GM19043 (cell line): ENCODE data around the gene PAFAH1B1.
A peak's percentile ranks its signal among the peaks of the same experiment; 100 is the strongest.

Experiments
- ATAC-seq: cut with Tn5 transposase; IDR thresholded peaks from one replicate; pipeline ENCODE4 v1.9.1; 2021; ENCODE audit warnings: low read depth; ENCODE audit not compliant: unreplicated experiment

Gene PAFAH1B1

GRCh38 chr17:2700491-2701141 lies 107.2 kb downstream of the PAFAH1B1 start:
- ATAC-seq = no peak

GRCh38 chr17:2701161-2701995 lies 107.9 kb downstream of the PAFAH1B1 start:
- ATAC-seq = no peak

DNA sequence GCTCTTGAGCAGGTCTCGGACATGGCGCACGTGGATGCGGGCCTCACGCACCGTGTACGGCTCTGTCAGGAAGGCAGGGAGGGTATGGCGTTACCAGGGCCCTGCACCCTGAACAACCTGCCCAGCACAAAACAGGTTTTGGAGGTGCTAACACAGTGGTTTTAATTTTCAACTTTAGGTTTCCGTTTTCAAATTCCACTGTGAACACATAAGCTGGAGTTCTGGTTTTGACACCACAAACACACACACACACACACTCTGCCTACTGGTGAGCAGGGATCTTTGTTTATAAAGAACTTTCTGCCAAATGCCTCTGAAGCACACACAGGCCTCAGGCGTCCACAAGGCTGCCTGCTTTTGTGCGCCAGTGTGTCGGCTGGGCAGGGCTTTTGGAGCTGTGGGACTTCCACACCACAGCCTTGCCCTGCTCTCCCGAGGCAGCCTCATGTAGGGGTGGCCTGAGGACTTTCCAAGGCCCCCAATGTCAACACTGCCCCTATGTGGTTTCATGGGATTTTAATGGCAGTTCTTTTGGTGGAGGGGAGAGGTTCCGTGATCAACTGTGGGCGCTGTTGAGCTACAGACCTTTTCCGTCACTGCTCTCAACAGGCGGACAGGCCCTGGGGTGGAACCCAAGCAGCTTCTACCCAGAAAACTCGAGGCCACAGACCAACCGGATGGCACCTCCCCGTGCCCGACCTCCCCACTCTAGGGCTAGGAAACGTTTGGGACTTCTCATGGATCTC lies 108.7 kb downstream of the PAFAH1B1 start:
- ATAC-seq = no peak

- ATAC-seq = no peak
Observed at GRCh38 chr17:2703181-2703580, 109.7 kb downstream of the PAFAH1B1 start.

GRCh38 chr17:2703606-2704005 lies 110.2 kb downstream of the PAFAH1B1 start:
- ATAC-seq = no peak

GRCh38 chr17:2704031-2704889 lies 110.8 kb downstream of the PAFAH1B1 start:
- ATAC-seq = no peak

GRCh38 chr17:2704890-2705248 lies 111.4 kb downstream of the PAFAH1B1 start:
- no peak for ATAC-seq

- no peak for ATAC-seq
Observed at GRCh38 chr17:2705263-2705662, 111.8 kb downstream of the PAFAH1B1 start.

- no peak for ATAC-seq
Observed at GRCh38 chr17:2705888-2706795, 112.7 kb downstream of the PAFAH1B1 start.

GRCh38 chr17:2706911-2707510 lies 113.6 kb downstream of the PAFAH1B1 start:
- ATAC-seq = no peak

DNA sequence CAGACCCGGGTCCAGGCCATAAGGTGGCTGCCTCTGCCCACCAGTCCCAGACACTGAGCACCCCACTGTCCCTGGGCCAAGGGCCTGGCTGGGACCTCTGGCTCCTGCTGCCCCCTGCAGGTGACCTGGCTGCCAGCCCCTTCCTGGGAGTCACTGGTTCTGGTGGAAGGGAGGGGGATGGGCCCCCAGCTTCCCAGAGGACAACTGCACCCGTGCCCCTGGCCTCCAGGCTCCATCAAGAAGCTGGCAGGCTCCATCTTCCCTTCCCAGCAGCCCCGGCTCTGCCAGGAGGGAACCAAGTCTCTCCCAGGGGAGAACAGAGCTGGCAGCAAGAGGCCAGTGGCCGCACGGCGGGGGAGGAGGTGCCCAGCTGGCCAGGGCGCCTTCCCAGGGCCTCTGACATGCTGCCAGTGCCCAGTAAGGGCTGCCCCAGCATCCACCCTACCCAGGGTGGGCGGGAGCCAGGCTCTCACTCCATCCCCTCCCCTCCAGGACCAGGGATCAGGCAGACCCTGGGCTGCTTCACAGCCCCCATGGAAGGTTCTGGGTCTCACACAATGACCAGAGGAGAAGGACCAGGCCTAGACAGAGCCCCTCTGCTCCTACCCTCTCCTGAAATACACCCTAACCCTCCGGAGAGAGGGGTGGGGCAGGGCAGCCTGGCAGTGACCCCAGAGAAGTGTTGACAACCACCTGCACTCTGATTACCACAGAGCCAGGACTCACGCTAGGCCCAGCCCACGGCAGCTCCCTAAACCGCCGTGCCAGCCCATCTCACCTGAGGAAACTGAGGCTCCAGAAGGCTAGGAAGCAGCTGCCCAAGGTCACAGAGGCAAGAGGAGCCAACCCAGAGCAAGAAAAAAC lies 114.5 kb downstream of the PAFAH1B1 start:
- no peak for ATAC-seq

- ATAC-seq = no peak
Observed at GRCh38 chr17:2708585-2709182, 115.2 kb downstream of the PAFAH1B1 start.

DNA sequence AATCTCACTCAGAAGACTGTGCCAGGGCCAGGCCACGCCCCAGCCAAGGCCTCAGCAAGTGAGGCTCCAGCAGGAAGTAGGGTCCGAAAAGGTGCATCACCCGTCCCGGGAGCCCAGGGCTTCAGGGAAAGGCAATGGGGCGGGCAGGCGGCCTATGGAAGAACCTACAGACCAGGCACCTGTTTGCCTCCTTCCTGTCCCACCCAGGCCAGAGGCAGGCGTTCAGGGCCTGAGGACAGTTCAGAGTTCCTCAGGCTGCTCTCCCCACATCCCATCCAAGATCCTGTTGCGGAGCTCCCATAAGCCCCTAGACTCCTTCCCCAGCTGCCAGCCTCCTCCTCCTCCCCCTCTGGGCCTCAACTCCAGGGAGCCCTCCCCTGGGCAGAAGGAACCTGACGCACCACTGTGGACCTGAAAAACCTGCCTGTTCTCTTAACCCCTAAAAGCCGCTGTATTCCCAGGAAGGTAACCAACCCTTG lies 115.8 kb downstream of the PAFAH1B1 start:
- ATAC-seq = no peak

DNA sequence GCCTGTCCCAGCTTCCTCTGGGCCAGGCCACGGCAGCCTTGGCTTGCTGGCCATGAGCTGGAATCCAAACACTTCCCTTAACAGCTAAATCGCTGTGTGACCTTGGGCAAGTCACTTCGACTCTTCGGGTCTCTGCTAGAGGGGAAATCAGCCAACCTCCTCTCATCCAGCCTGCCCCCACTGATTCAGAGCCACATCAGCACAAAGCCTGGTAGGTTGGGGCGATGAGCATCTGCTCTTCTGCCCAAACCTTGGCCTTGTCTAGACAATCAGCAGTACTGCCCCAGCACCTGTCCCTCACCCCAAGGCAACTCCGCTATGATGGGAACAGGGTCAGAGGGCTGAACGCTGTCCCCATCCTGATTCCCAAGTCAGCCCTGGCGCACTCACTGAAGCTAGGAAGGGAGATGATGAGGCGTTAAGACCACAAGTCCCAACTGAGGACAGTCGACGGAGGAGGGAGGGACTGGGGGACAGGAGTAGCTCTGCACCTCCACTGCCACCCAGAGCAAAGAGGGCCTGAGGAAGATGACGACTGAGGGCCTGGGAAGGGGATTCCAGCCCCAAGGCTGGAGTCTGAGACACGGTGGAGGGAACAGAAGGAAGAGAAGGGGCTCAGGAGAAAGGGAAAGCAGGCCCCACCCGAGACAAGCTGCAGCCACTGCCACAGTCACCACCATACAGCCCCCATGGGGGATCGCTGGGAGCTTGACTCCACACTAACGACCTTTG lies 116.8 kb downstream of the PAFAH1B1 start:
- no peak for ATAC-seq

GRCh38 chr17:2710803-2711607 lies 117.6 kb downstream of the PAFAH1B1 start:
- ATAC-seq = peak; percentile 10

DNA sequence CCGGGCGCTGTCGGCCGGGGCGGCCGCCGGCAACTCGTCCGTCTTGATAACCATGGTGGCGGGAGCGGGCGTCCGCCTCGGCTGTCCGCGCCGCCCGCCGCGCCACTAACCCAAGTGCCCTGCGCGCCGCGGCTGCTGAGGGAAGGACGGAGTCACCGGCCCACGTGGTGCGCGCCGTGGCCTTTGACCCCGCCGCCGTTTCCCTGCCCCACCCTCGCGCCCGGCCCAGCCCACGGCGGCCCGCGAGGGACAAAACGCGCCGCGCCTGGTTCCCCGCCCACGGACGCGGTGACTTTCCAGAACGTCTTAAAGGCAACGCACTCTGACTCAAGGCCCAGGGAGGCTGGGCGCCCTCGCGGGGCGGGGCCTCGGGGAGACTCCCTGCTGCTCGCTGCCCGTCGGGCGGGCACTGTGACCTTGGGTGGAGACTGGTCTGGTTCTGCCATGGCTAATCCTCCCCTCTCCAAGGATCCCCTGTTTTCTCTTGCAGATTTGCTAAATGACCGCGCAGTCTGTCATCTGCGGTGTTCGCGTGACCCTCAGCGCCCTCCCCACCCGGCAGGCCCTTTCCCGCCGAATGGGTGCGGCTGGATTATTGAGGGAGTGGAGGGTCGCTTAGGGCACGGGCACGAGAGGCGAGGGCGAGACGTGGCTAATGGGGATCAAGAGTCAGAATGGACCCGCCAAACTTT lies 118.3 kb downstream of the PAFAH1B1 start, which contains the start of gene CLUH:
Gene CLUH (minus strand): TSS at position 157 of the 692 bp plus-strand sequence. CDS start 103 bp downstream, at position 54.
- ATAC-seq = peak; percentile 71
